C4-2B (cell line): ENCODE measurements around the gene SH3GLB2.

Experiments used
- ZFX ChIP-seq: fragments of 450-650 bp; IDR thresholded peaks from 2 replicates; pipeline ENCODE4 v1.6.1; 2017
- TF ChIP-seq, protein P1 (sequence below): fragments of 450-650 bp; conservative IDR thresholded peaks from 2 replicates; pipeline ENCODE4 v1.5.1; 2017; ENCODE audit warnings: mild to moderate bottlenecking

- TF ChIP-seq, protein P1, sequence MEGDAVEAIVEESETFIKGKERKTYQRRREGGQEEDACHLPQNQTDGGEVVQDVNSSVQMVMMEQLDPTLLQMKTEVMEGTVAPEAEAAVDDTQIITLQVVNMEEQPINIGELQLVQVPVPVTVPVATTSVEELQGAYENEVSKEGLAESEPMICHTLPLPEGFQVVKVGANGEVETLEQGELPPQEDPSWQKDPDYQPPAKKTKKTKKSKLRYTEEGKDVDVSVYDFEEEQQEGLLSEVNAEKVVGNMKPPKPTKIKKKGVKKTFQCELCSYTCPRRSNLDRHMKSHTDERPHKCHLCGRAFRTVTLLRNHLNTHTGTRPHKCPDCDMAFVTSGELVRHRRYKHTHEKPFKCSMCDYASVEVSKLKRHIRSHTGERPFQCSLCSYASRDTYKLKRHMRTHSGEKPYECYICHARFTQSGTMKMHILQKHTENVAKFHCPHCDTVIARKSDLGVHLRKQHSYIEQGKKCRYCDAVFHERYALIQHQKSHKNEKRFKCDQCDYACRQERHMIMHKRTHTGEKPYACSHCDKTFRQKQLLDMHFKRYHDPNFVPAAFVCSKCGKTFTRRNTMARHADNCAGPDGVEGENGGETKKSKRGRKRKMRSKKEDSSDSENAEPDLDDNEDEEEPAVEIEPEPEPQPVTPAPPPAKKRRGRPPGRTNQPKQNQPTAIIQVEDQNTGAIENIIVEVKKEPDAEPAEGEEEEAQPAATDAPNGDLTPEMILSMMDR = no peak
- no peak for TF ChIP-seq ZFX
These were observed 34.9 kb upstream of the SH3GLB2 start for GRCh38 chr9:129063061-129063460.
